Eye (tissue), 1 donor: ENCODE data around the gene TLR5.
A peak's percentile ranks its signal among the peaks of the same experiment; 100 is the strongest.

Experiments used
- DNase-seq: peaks from one replicate; pipeline ENCODE4 v3.0.0-alpha.2; 2015

The TLR5 gene

GRCh38 chr1:223146745-223147144 is 3.7 kb upstream of the TLR5 start:
- no peak for DNase-seq

- DNase-seq: no peak
Measured at GRCh38 chr1:223144914-223145313, 1.9 kb upstream of the TLR5 start.

- DNase-seq: no peak
Measured at GRCh38 chr1:223144431-223144830, 1.4 kb upstream of the TLR5 start.

- peak; percentile 52 for DNase-seq
Measured at GRCh38 chr1:223143537-223144248, 645 bp upstream of the TLR5 start.

GRCh38 chr1:223142269-223142668 is 779 bp downstream of the TLR5 start:
- DNase-seq: no peak

- DNase-seq: peak; percentile 52
Measured at GRCh38 chr1:223140611-223141405, 2.2 kb downstream of the TLR5 start.

GRCh38 chr1:223137455-223138085 is 5.5 kb downstream of the TLR5 start:
- no peak for DNase-seq

- DNase-seq: no peak
Measured at GRCh38 chr1:223136086-223136485, 7.0 kb downstream of the TLR5 start.

GRCh38 chr1:223135176-223135942 is 7.7 kb downstream of the TLR5 start:
- no peak for DNase-seq

- peak; percentile 95 for DNase-seq
Measured at GRCh38 chr1:223133824-223134435, 9.1 kb downstream of the TLR5 start.

GRCh38 chr1:223133306-223133823 is 9.7 kb downstream of the TLR5 start:
- no peak for DNase-seq

GRCh38 chr1:223129229-223129901 is 13.7 kb downstream of the TLR5 start:
- peak; percentile 87 for DNase-seq

- DNase-seq: peak; percentile 55
Measured at GRCh38 chr1:223126741-223127140, 16.3 kb downstream of the TLR5 start.

GRCh38 chr1:223125766-223126165 is 17.3 kb downstream of the TLR5 start:
- no peak for DNase-seq

GRCh38 chr1:223123011-223123610 is 19.9 kb downstream of the TLR5 start:
- no peak for DNase-seq

- no peak for DNase-seq
Measured at GRCh38 chr1:223118418-223118817, 24.6 kb downstream of the TLR5 start.

GRCh38 chr1:223116950-223117349 is 26.1 kb downstream of the TLR5 start:
- no peak for DNase-seq

- DNase-seq: no peak
Measured at GRCh38 chr1:223114871-223115270, 28.2 kb downstream of the TLR5 start.

- no peak for DNase-seq
Measured at GRCh38 chr1:223110952-223111351, 32.1 kb downstream of the TLR5 start.

GRCh38 chr1:223109581-223110026 is 33.4 kb downstream of the TLR5 start:
- DNase-seq: no peak

- DNase-seq: no peak
Measured at GRCh38 chr1:223106856-223107255, 36.2 kb downstream of the TLR5 start.
